ENCODE results near the gene CTSW. TPM values are rescaled to one million over a fixed set of nuclear protein-coding genes. Genes with fewer than 3 reads are reported as not detected.

The CTSW gene
- polyA plus RNA-seq, 3 donors: 0.71 to 1.3 (median 0.78) TPM

DNA sequence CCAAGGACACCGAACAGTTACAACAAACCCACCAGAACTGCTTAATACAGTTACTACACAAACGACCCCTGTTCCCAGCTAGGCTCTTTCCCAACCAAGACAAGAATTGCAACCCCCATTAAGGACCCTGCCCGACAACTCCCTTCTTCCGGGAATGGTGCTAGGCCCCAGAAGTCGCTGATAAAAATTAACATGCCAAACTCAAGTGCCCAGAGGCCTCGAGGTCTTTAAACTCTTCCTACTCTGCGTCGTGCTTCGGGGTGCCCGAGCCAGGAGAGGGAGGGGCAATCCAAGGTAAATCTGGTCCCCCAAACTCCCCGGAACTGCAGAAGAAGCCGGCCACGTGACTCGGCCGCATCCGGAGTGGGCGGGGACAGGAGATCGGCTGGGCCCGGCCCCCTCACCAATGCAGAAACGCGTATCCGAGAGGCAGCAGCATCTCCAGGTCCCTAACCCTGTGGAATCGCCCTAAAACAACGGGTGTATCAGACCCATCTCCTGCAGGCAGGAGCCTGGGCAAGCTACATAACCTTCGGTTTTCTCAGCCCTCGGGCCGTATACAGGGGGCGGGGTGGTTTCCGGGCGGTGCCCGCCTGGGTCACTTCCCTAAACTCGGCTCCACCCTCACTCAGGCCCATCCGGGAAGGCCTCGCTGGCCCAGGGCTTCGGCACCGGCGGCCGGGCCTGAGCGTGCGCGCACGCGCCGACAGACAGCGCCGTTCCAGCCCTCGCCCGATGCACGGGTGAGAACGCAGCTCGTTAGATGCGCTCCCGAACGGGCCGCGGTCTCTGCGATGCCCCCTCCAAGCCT lies 22.7 kb upstream of the CTSW start:
- Histone ChIP-seq H2AFZ (ENCODE audit: insufficient read depth, low read depth, low read length, poor library complexity, severe bottlenecking) (peak overlapping the region; percentile 79), H3K27ac (ENCODE audit: low read depth in 1 of 2, low read length in 2 of 2) (peak overlapping the region; percentile 89 to 93), H3K79me2 (ENCODE audit: insufficient read depth, low read length) (peaks cover 64% of the 10 kb centered on the region), H3K4me3 (replicated peaks in 1 of 3; ENCODE audit: low read depth in 2 of 3, low read length in 3 of 3) (peak overlapping the region; percentile 76 to 98 (median 91)), H4K20me1 (ENCODE audit: insufficient read depth, low read length) (peaks cover 70% of the 10 kb centered on the region), H3K36me3 (replicated peaks in 1 of 2; ENCODE audit: control insufficient read depth in 1 of 2, insufficient read depth in 2 of 2, low read length in 2 of 2) (peaks cover 39 to 51% of the 10 kb centered on the region in 2 donors), H3K9me3 (replicated peaks in 1 of 2; ENCODE audit: control insufficient read depth in 1 of 2, insufficient read depth in 1 of 2, low read length in 2 of 2) (peaks cover 0 to under 1% of the 10 kb centered on the region in 2 donors), H3K4me2 (replicated peaks; ENCODE audit: extremely low read depth, low read length, poor library complexity, severe bottlenecking) (peak overlapping the region; percentile 96), H3K4me1 (ENCODE audit: control insufficient read depth in 1 of 2, insufficient read depth in 2 of 2, low read length in 2 of 2) (peaks cover 41 to 54% of the 10 kb centered on the region in 2 donors), H3K9ac (ENCODE audit: insufficient read depth, low read length, poor library complexity, severe bottlenecking) (peak overlapping the region; percentile 85), H3K27me3 (ENCODE audit: control insufficient read depth in 2 of 2, insufficient read depth in 2 of 2, low read length in 2 of 2) (no peaks in the 10 kb centered on the region)
- TF ChIP-seq, protein P1, sequence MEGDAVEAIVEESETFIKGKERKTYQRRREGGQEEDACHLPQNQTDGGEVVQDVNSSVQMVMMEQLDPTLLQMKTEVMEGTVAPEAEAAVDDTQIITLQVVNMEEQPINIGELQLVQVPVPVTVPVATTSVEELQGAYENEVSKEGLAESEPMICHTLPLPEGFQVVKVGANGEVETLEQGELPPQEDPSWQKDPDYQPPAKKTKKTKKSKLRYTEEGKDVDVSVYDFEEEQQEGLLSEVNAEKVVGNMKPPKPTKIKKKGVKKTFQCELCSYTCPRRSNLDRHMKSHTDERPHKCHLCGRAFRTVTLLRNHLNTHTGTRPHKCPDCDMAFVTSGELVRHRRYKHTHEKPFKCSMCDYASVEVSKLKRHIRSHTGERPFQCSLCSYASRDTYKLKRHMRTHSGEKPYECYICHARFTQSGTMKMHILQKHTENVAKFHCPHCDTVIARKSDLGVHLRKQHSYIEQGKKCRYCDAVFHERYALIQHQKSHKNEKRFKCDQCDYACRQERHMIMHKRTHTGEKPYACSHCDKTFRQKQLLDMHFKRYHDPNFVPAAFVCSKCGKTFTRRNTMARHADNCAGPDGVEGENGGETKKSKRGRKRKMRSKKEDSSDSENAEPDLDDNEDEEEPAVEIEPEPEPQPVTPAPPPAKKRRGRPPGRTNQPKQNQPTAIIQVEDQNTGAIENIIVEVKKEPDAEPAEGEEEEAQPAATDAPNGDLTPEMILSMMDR (IDR thresholded peaks at IDR 0.05): no peak
- WGBS (ENCODE audit: insufficient coverage): 1% methylated on average over 57 of the region's 57 CpGs
- DNase-seq: peak; percentile 83 to 88 (median 87)
- H3K4me1 Mint-ChIP-seq: peaks cover 60% of the 10 kb centered on the region
- intact Hi-C loops (cut with micrococcal nuclease): no loop called here
- peak overlapping the region; percentile 79 to 97 (median 95) for H3K27ac Mint-ChIP-seq
- H3K9me3 Mint-ChIP-seq: peaks cover 0 to 8% (median 2%) of the 10 kb centered on the region in 7 donors
- H3K36me3 Mint-ChIP-seq: peaks cover 41 to 53% of the 10 kb centered on the region in 2 donors
- peak overlapping the region; percentile 87 to 94 for H3K4me3 Mint-ChIP-seq
- H3K27me3 Mint-ChIP-seq (ENCODE audit: low read depth in 3 of 3): peaks cover 0 to 2% (median 1%) of the 10 kb centered on the region in 3 donors

DNA sequence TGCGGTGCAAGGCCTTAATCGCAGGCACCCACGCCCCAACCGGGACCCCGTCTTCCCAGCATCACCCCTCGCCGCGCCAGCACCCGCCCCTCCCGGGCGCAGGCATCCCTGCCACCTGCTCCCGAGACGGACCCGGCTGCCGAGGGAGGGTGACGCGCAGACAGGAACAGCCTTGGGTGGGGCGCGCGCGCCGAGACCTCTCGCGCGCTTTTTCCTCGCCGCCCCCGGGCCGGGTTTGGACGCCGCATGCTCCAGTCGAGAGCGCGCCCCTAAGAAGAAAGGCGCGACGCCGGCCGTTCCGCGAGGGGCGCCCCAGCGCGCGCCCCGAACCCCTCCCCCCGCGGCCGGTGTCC lies 22.2 kb upstream of the CTSW start:
- peaks cover 69% of the 10 kb centered on the region for H4K20me1 ChIP-seq (ENCODE audit: insufficient read depth, low read length)
- DNase-seq: no peak
- H3K4me1 Mint-ChIP-seq: peaks cover 56% of the 10 kb centered on the region
- peak overlapping the region; percentile 79 for H2AFZ ChIP-seq (ENCODE audit: insufficient read depth, low read depth, low read length, poor library complexity, severe bottlenecking)
- peaks cover 0 to 2% (median 1%) of the 10 kb centered on the region in 3 donors for H3K27me3 Mint-ChIP-seq (ENCODE audit: low read depth in 3 of 3)
- H3K79me2 ChIP-seq (ENCODE audit: insufficient read depth, low read length): peaks cover 70% of the 10 kb centered on the region
- peak overlapping the region; percentile 85 for H3K9ac ChIP-seq (ENCODE audit: insufficient read depth, low read length, poor library complexity, severe bottlenecking)
- peak overlapping the region; percentile 96 for H3K4me2 ChIP-seq (replicated peaks; ENCODE audit: extremely low read depth, low read length, poor library complexity, severe bottlenecking)
- intact Hi-C loops (cut with micrococcal nuclease): no loop called here
- H3K27ac Mint-ChIP-seq: peak overlapping the region; percentile 62 to 97 (median 95)
- H3K27me3 ChIP-seq (ENCODE audit: control insufficient read depth in 2 of 2, insufficient read depth in 2 of 2, low read length in 2 of 2): no peaks in the 10 kb centered on the region
- H3K36me3 ChIP-seq (replicated peaks in 1 of 2; ENCODE audit: control insufficient read depth in 1 of 2, insufficient read depth in 2 of 2, low read length in 2 of 2): peaks cover 42 to 51% of the 10 kb centered on the region in 2 donors
- peaks cover 0 to 5% (median 0%) of the 10 kb centered on the region in 7 donors for H3K9me3 Mint-ChIP-seq
- WGBS (ENCODE audit: insufficient coverage): under 1% methylated on average over 49 of the region's 49 CpGs
- no peaks in the 10 kb centered on the region for H3K9me3 ChIP-seq (replicated peaks in 1 of 2; ENCODE audit: control insufficient read depth in 1 of 2, insufficient read depth in 1 of 2, low read length in 2 of 2)
- peak overlapping the region; percentile 89 to 93 for H3K27ac ChIP-seq (ENCODE audit: low read depth in 1 of 2, low read length in 2 of 2)
- H3K4me1 ChIP-seq (ENCODE audit: control insufficient read depth in 1 of 2, insufficient read depth in 2 of 2, low read length in 2 of 2): peaks cover 41 to 56% of the 10 kb centered on the region in 2 donors
- peak overlapping the region; percentile 76 to 98 (median 91) for H3K4me3 ChIP-seq (replicated peaks in 1 of 3; ENCODE audit: low read depth in 2 of 3, low read length in 3 of 3)
- TF ChIP-seq, protein P1 (IDR thresholded peaks at IDR 0.05): no peak
- H3K4me3 Mint-ChIP-seq: peak overlapping the region; percentile 87 to 94
- H3K36me3 Mint-ChIP-seq: peaks cover 38 to 53% of the 10 kb centered on the region in 2 donors
